Gastrocnemius medialis (tissue), 4 donors: ENCODE data around the gene NR1H4. TPM values are rescaled to one million over a fixed set of nuclear protein-coding genes. Genes with fewer than 3 reads are reported as not detected.

Experiments
- ATAC-seq, 2 donors: fragments of 150-250 bp; one replicate each; pipeline ENCODE4 v1.9.1; 2016
- DNase-seq, 2 donors: peaks; one replicate each; pipeline ENCODE4 v3.0.0-alpha.2; 2019
- H3K27ac ChIP-seq, 4 donors: fragments of 200-600 bp; sonication (generic); 1 replicate in 1 of 4; 2 replicates in 3 of 4; pipeline ENCODE4 v1.5.1; 2016 to 2018; ENCODE audit warnings: mild to moderate bottlenecking in 2 of 4, moderate library complexity in 1 of 4
- H3K27me3 ChIP-seq, 3 donors: fragments of 200-600 bp; sonication (generic) in 2 of 3; 1 replicate in 1 of 3; 2 replicates in 2 of 3; pipeline versions ENCODE4 v1.5.1 to v1.6.0; 2016 to 2019; ENCODE audit warnings: mild to moderate bottlenecking in 1 of 3, moderate library complexity in 1 of 3
- H3K36me3 ChIP-seq, 2 donors: fragments of 200-600 bp; sonication (generic) in 1 of 2; one replicate each; pipeline ENCODE4 v1.5.1; 2017 to 2018
- H3K4me1 ChIP-seq, 2 donors: fragments of 200-600 bp; sonication (generic) in 1 of 2; one replicate each; pipeline ENCODE4 v1.5.1; 2016 to 2017; ENCODE audit warnings: mild to moderate bottlenecking in 2 of 2
- H3K4me3 ChIP-seq, 4 donors: fragments of 200-600 bp; sonication (generic) in 3 of 4; 1 replicate in 1 of 4; 2 replicates in 3 of 4; pipeline ENCODE4 v1.5.1; 2016 to 2019; ENCODE audit warnings: mild to moderate bottlenecking in 2 of 4
- H3K9me3 ChIP-seq, 3 donors: fragments of 200-600 bp; sonication (generic) in 2 of 3; 1 replicate in 1 of 3; 2 replicates in 2 of 3; pipeline ENCODE4 v1.5.1; 2016 to 2019
- CTCF ChIP-seq, 5 experiments: fragments of 450-650 bp in 3 of 5; fragments of 200-600 bp in 2 of 5; sonication (generic) in 2 of 5; IDR thresholded peaks in 4 of 5; conservative IDR thresholded peaks in 1 of 5; 1 replicate in 4 of 5; 2 replicates in 1 of 5; pipeline ENCODE4 v1.5.1; 2016 to 2019; ENCODE audit warnings: antibody characterized with exemption in 5 of 5, mild to moderate bottlenecking in 3 of 5, moderate library complexity in 3 of 5
- POLR2A ChIP-seq, 2 donors: fragments of 450-650 bp; IDR thresholded peaks; one replicate each; pipeline ENCODE4 v1.6.1; 2017; ENCODE audit warnings: antibody characterized with exemption in 2 of 2, mild to moderate bottlenecking in 2 of 2, moderate library complexity in 2 of 2
- in situ Hi-C, 4 donors: fragments of 200-750 bp; cut with MboI; loops; one replicate each; pipeline versions ENCODE4 v1.15.0 to v1.8.0; 2017; ENCODE audit warnings: low sequenced_read_pairs in 4 of 4
- intact Hi-C: fragments of 100-400 bp; cut with DNase I; formaldehyde crosslinking; loops from one replicate; pipeline ENCODE4 v1.15.1; 2023; ENCODE audit warnings: low total_unique reads
- total RNA-seq, 4 donors: library from RNA; depleted of rRNA; stranded (reverse); fragments of >200 nt; gene quantifications; one replicate each; pipeline versions ENCODE4 v1.1.0 to v1.2.3, GENCODE V29; 2016

NR1H4 gene
- total RNA-seq, 4 donors from 2014 or later, result 0.20 TPM; not detected in 3

- in situ Hi-C loops (no loop called here), intact Hi-C loops (no loop called here)
- no peaks in the 10 kb centered on the region for H3K4me1 ChIP-seq
- TF ChIP-seq CTCF (IDR thresholded peaks at IDR 0.05 in 4 of 5, conservative IDR thresholded peaks at IDR 0.05 in 1 of 5), result no peak
- TF ChIP-seq POLR2A (IDR thresholded peaks at IDR 0.05), result no peak
- H3K4me3 ChIP-seq, result no peak overlapping the region
- no peaks in the 10 kb centered on the region for H3K36me3 ChIP-seq
- no peak for DNase-seq
- no peak for ATAC-seq
- H3K9me3 ChIP-seq, result no peaks in the 10 kb centered on the region
- H3K27me3 ChIP-seq, result no peaks in the 10 kb centered on the region
- no peak overlapping the region for H3K27ac ChIP-seq
Measured at GRCh38 chr12:100503228-100503628, 29.6 kb downstream of the NR1H4 start.

- in situ Hi-C loops, result no loop called here
- no peaks in the 10 kb centered on the region for H3K9me3 ChIP-seq
- TF ChIP-seq POLR2A (IDR thresholded peaks at IDR 0.05) (no peak), CTCF (IDR thresholded peaks at IDR 0.05 in 4 of 5, conservative IDR thresholded peaks at IDR 0.05 in 1 of 5) (no peak)
- H3K27me3 ChIP-seq, result no peaks in the 10 kb centered on the region
- intact Hi-C loops, result no loop called here
- H3K4me3 ChIP-seq, result no peak overlapping the region
- H3K36me3 ChIP-seq, result no peaks in the 10 kb centered on the region
- no peaks in the 10 kb centered on the region for H3K4me1 ChIP-seq
- no peak overlapping the region for H3K27ac ChIP-seq
- DNase-seq (no peak), ATAC-seq (no peak)
Measured at GRCh38 chr12:100504804-100505203, 31.1 kb downstream of the NR1H4 start.

GRCh38 chr12:100508751-100509150, 35.1 kb downstream of the NR1H4 start:
- Histone ChIP-seq H3K36me3 (no peaks in the 10 kb centered on the region), H3K27me3 (no peaks in the 10 kb centered on the region), H3K4me3 (no peak overlapping the region), H3K27ac (no peak overlapping the region), H3K9me3 (no peaks in the 10 kb centered on the region), H3K4me1 (no peaks in the 10 kb centered on the region)
- in situ Hi-C loops (no loop called here), intact Hi-C loops (no loop called here)
- TF ChIP-seq POLR2A (IDR thresholded peaks at IDR 0.05), result no peak
- TF ChIP-seq CTCF (IDR thresholded peaks at IDR 0.05 in 4 of 5, conservative IDR thresholded peaks at IDR 0.05 in 1 of 5), result no peak
- DNase-seq (no peak), ATAC-seq (no peak)

- TF ChIP-seq POLR2A (IDR thresholded peaks at IDR 0.05) (no peak), CTCF (IDR thresholded peaks at IDR 0.05 in 4 of 5, conservative IDR thresholded peaks at IDR 0.05 in 1 of 5) (no peak)
- no peak for DNase-seq
- no peak for ATAC-seq
- Histone ChIP-seq H3K9me3 (no peaks in the 10 kb centered on the region), H3K36me3 (no peaks in the 10 kb centered on the region), H3K4me1 (no peaks in the 10 kb centered on the region), H3K27me3 (no peaks in the 10 kb centered on the region), H3K27ac (no peak overlapping the region), H3K4me3 (no peak overlapping the region)
- intact Hi-C loops, result no loop called here
- in situ Hi-C loops, result no loop called here
Measured at GRCh38 chr12:100512692-100513091, 39.0 kb downstream of the NR1H4 start.

- no peaks in the 10 kb centered on the region for H3K27me3 ChIP-seq
- H3K4me3 ChIP-seq, result no peak overlapping the region
- no peak for TF ChIP-seq CTCF (IDR thresholded peaks at IDR 0.05 in 4 of 5, conservative IDR thresholded peaks at IDR 0.05 in 1 of 5)
- no peak for TF ChIP-seq POLR2A (IDR thresholded peaks at IDR 0.05)
- in situ Hi-C loops, result no loop called here
- ATAC-seq (no peak), DNase-seq (no peak)
- intact Hi-C loops, result no loop called here
- no peaks in the 10 kb centered on the region for H3K36me3 ChIP-seq
- no peak overlapping the region for H3K27ac ChIP-seq
- H3K9me3 ChIP-seq, result no peaks in the 10 kb centered on the region
- no peaks in the 10 kb centered on the region for H3K4me1 ChIP-seq
Measured at GRCh38 chr12:100515968-100516367, 42.3 kb downstream of the NR1H4 start.
